ENCODE data around the gene SLC4A3.

- no peak for TF ChIP-seq CTCF (IDR thresholded peaks at IDR 0.05 in 2 of 3, conservative IDR thresholded peaks at IDR 0.05 in 1 of 3; ENCODE audit: borderline replicate concordance in 1 of 3, insufficient read depth in 1 of 3, low read depth in 2 of 3, low read length in 2 of 3)
- no peak for TF ChIP-seq RAD21 (IDR thresholded peaks at IDR 0.05; ENCODE audit: low read depth)
Observed at GRCh38 chr2:219658874-219659273, 31.4 kb downstream of the SLC4A3 start.

All from HCT116 (cell line).